Fibroblast of lung (primary cell): ENCODE results near the gene NOPCHAP1. TPM values are rescaled to one million over a fixed set of nuclear protein-coding genes. Genes with fewer than 3 reads are reported as not detected.
A peak's percentile ranks its signal among the peaks of the same experiment; 100 is the strongest.

Source experiments
- DNase-seq, 2 donors: peaks; one replicate each; pipeline versions ENCODE4 v3.0.0 to v3.0.0-alpha.2; 2010; ENCODE audit warnings: low read depth in 2 of 2
- H2AFZ ChIP-seq: 2 replicates; pipeline ENCODE4 v1.5.1; 2012; ENCODE audit warnings: low read length, control low read depth, inconsistent platforms
- H3K27ac ChIP-seq: 2 replicates; pipeline ENCODE4 v1.5.1; 2011; ENCODE audit warnings: low read length, control low read depth; ENCODE audit not compliant: insufficient read depth
- H3K27me3 ChIP-seq: 2 replicates; pipeline ENCODE4 v1.5.1; 2011; ENCODE audit warnings: mild to moderate bottlenecking, low read length; ENCODE audit not compliant: control insufficient read depth, insufficient read depth
- H3K36me3 ChIP-seq: 2 replicates; pipeline ENCODE4 v1.5.1; 2011; ENCODE audit warnings: low read length; ENCODE audit not compliant: control insufficient read depth, insufficient read depth
- H3K4me1 ChIP-seq: 2 replicates; pipeline ENCODE4 v1.5.1; 2011; ENCODE audit warnings: low read length; ENCODE audit not compliant: control insufficient read depth, insufficient read depth; ENCODE audit errors: extremely low read depth
- H3K4me2 ChIP-seq: 2 replicates; pipeline ENCODE4 v1.5.1; 2011; ENCODE audit warnings: low read length, control low read depth; ENCODE audit not compliant: insufficient read depth; ENCODE audit errors: extremely low read depth
- H3K4me3 ChIP-seq, 4 experiments: fragments of 200-600 bp in 1 of 4; sonication (generic) in 1 of 4; replicated peaks in 1 of 4; 2 replicates each; pipeline ENCODE4 v1.5.1; 2011 to 2016; ENCODE audit warnings: low read length in 4 of 4, low read depth in 3 of 4, mild to moderate bottlenecking in 3 of 4, control low read depth in 2 of 4, inconsistent platforms in 1 of 4, mixed read lengths in 1 of 4; ENCODE audit not compliant: insufficient read depth in 1 of 4; ENCODE audit errors: control extremely low read depth in 1 of 4
- H3K79me2 ChIP-seq: 2 replicates; pipeline ENCODE4 v1.5.1; 2012; ENCODE audit warnings: mild to moderate bottlenecking, low read length, inconsistent platforms; ENCODE audit not compliant: control insufficient read depth, insufficient read depth
- H3K9ac ChIP-seq: 2 replicates; pipeline ENCODE4 v1.5.1; 2011; ENCODE audit warnings: mild to moderate bottlenecking, low read length, control low read depth; ENCODE audit not compliant: insufficient read depth
- H3K9me3 ChIP-seq: 2 replicates; pipeline ENCODE4 v1.5.1; 2012; ENCODE audit warnings: low read depth, low read length; ENCODE audit not compliant: control insufficient read depth, insufficient read depth
- H4K20me1 ChIP-seq: 2 replicates; pipeline ENCODE4 v1.5.1; 2011; ENCODE audit warnings: low read length; ENCODE audit not compliant: control insufficient read depth, insufficient read depth; ENCODE audit errors: extremely low read depth
- EZH2 ChIP-seq: IDR thresholded peaks from 2 replicates; pipeline ENCODE4 v1.5.1; 2012; ENCODE audit warnings: low read length, control low read depth, mild to moderate bottlenecking; ENCODE audit errors: missing control alignments
- polyA plus RNA-seq, 2 donors: library from polyadenylated mRNA; depleted of rRNA in 1 of 2; stranded (reverse) in 1 of 2; unstranded in 1 of 2; fragments of >200 nt; gene quantifications; 2 replicates each; pipeline ENCODE4 v1.2.1, GENCODE V29; 2011 to 2012; ENCODE audit warnings: missing spikeins in 1 of 2
- total RNA-seq: library from RNA; depleted of rRNA; stranded (reverse); fragments of >200 nt; gene quantifications from 2 replicates; pipeline ENCODE4 v1.2.1, GENCODE V29; 2014
- TF ChIP-seq, protein P1 (sequence below), 2 donors: IDR thresholded peaks in 1 of 2; conservative IDR thresholded peaks in 1 of 2; 1 replicate in 1 of 2; 2 replicates in 1 of 2; pipeline ENCODE4 v1.5.1; 2011 to 2012; ENCODE audit warnings: low read length in 2 of 2, control low read depth in 1 of 2, inconsistent platforms in 1 of 2, low read depth in 1 of 2, mild to moderate bottlenecking in 1 of 2

Gene NOPCHAP1
- total and polyA plus RNA-seq, 2 donors (not counting 1 experiment from before 2014, with no cell fraction given): 4.2 to 12.2 TPM

DNA sequence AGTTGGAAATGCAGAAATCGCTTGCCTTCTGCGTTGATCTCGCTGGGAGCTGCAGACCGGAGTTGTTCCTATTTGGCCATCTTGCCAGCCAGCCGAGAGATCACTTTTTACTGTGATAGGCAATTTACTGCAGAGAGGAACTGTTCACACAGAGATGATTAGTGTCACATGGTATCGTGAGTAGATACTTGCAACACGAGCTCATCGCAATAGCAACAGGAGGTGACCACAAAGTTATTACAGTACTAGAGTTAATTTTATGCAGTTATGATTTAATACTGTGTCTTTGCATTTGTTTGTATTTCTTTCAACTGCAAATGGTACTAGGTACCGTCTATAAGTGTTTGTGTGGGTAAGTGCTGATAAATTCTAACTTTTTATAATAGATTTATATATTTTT lies 27.8 kb downstream of the NOPCHAP1 start:
- H3K4me1 ChIP-seq: no peaks in the 10 kb centered on the region
- H3K9me3 ChIP-seq: no peaks in the 10 kb centered on the region
- H4K20me1 ChIP-seq: no peaks in the 10 kb centered on the region
- TF ChIP-seq, protein P1, sequence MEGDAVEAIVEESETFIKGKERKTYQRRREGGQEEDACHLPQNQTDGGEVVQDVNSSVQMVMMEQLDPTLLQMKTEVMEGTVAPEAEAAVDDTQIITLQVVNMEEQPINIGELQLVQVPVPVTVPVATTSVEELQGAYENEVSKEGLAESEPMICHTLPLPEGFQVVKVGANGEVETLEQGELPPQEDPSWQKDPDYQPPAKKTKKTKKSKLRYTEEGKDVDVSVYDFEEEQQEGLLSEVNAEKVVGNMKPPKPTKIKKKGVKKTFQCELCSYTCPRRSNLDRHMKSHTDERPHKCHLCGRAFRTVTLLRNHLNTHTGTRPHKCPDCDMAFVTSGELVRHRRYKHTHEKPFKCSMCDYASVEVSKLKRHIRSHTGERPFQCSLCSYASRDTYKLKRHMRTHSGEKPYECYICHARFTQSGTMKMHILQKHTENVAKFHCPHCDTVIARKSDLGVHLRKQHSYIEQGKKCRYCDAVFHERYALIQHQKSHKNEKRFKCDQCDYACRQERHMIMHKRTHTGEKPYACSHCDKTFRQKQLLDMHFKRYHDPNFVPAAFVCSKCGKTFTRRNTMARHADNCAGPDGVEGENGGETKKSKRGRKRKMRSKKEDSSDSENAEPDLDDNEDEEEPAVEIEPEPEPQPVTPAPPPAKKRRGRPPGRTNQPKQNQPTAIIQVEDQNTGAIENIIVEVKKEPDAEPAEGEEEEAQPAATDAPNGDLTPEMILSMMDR (conservative IDR thresholded peaks at IDR 0.05 in 1 of 2, IDR thresholded peaks at IDR 0.05 in 1 of 2; ENCODE audit: low read depth in 1 of 2, low read length in 2 of 2): no peak
- TF ChIP-seq EZH2: no peak
- no peak overlapping the region for H2AFZ ChIP-seq
- H3K27ac ChIP-seq: no peak overlapping the region
- H3K79me2 ChIP-seq: no peaks in the 10 kb centered on the region
- H3K9ac ChIP-seq: no peak overlapping the region
- H3K4me2 ChIP-seq: no peak overlapping the region
- no peaks in the 10 kb centered on the region for H3K27me3 ChIP-seq
- DNase-seq: peak; percentile 28 to 54
- no peak overlapping the region for H3K4me3 ChIP-seq
- no peaks in the 10 kb centered on the region for H3K36me3 ChIP-seq

DNA sequence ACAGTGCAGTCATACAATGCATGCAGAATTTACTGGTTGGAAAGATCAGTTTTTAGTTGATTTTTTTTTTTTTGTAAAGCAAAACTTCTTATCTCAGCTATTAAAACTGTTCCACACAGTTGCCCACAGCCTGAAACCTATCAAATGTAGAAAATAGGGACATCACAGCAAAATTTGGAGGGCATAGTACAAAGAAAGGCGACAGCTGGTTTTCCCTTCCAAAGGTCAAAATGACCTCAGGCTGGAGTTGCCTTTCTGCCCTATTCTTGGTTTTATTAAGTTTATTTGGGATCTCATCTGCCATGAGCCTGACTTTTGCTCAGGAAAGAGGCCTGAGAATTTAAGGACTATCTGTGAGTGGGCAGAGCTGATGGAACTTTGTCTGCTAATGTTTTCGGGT lies 28.5 kb downstream of the NOPCHAP1 start:
- Histone ChIP-seq H4K20me1 (no peaks in the 10 kb centered on the region), H3K79me2 (no peaks in the 10 kb centered on the region), H3K9me3 (no peaks in the 10 kb centered on the region), H3K27ac (no peak overlapping the region), H2AFZ (no peak overlapping the region), H3K36me3 (no peaks in the 10 kb centered on the region), H3K4me3 (no peak overlapping the region), H3K9ac (no peak overlapping the region), H3K4me2 (no peak overlapping the region), H3K4me1 (no peaks in the 10 kb centered on the region), H3K27me3 (no peaks in the 10 kb centered on the region)
- DNase-seq: no peak
- no peak for TF ChIP-seq EZH2
- TF ChIP-seq, protein P1 (conservative IDR thresholded peaks at IDR 0.05 in 1 of 2, IDR thresholded peaks at IDR 0.05 in 1 of 2; ENCODE audit: low read depth in 1 of 2, low read length in 2 of 2): no peak

DNA sequence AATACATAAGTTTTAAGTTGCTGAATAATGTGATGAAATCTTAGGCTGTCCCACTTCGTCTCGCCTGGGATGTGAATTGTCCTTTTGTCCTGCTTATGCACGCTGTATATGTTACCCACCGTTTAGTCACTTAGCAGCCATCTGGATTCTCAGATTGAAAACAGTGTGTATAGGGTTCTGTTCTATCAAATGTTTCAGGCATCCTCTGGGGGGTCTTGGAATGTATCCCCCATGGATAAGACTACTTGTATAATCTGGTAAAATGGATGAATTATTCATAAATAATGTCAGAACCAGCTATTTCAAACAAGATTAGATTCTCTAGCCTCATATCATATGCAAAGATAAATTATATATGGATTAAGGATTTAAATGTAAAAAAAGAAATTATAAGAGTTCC lies 29.4 kb downstream of the NOPCHAP1 start:
- Histone ChIP-seq H3K36me3 (no peaks in the 10 kb centered on the region), H4K20me1 (no peaks in the 10 kb centered on the region), H3K27ac (no peak overlapping the region), H3K4me1 (no peaks in the 10 kb centered on the region), H3K9ac (no peak overlapping the region), H3K4me2 (no peak overlapping the region), H3K79me2 (no peaks in the 10 kb centered on the region), H3K9me3 (no peaks in the 10 kb centered on the region), H3K4me3 (no peak overlapping the region), H3K27me3 (no peaks in the 10 kb centered on the region), H2AFZ (no peak overlapping the region)
- TF ChIP-seq, protein P1 (conservative IDR thresholded peaks at IDR 0.05 in 1 of 2, IDR thresholded peaks at IDR 0.05 in 1 of 2; ENCODE audit: low read depth in 1 of 2, low read length in 2 of 2): no peak
- no peak for TF ChIP-seq EZH2
- no peak for DNase-seq
